ENCODE results near the gene PDE4D. TPM values are rescaled to one million over a fixed set of nuclear protein-coding genes. Genes with fewer than 3 reads are reported as not detected.
"Not testable (repeated sequence)": the region's sequence is repeated elsewhere in the genome, so short reads cannot be mapped to it uniquely, and the experiment has no call there.

Gene PDE4D
- total and polyA plus RNA-seq, 2 donors (not counting 3 experiments of a cell fraction or from before 2014, with no cell fraction given) = 34.5 to 51.2 TPM

- no peak overlapping the region for H3K4me2 ChIP-seq (ENCODE audit: insufficient read depth, low read length)
- peaks cover 14% of the 10 kb centered on the region for H3K4me1 ChIP-seq (ENCODE audit: control insufficient read depth, extremely low read depth, insufficient read depth, low read length)
- H3K27me3 ChIP-seq (ENCODE audit: control insufficient read depth in 2 of 2, insufficient read depth in 2 of 2, low read length in 2 of 2) = no peaks in the 10 kb centered on the region
- FAIRE-seq = no peak
- H3K4me3 ChIP-seq (replicated peaks in 1 of 3; ENCODE audit: insufficient read depth in 1 of 3, low read depth in 1 of 3, low read length in 3 of 3) = no peak overlapping the region
- H3K9ac ChIP-seq (replicated peaks; ENCODE audit: extremely low read depth, insufficient read depth, low read length) = no peak overlapping the region
- TF ChIP-seq JUN (IDR thresholded peaks at IDR 0.05; ENCODE audit: borderline replicate concordance, insufficient read depth, insufficient read length, low read depth) (no peak), POLR2AphosphoS5 (IDR thresholded peaks at IDR 0.05; ENCODE audit: insufficient read depth, low read depth, low read length) (no peak), MYC (IDR thresholded peaks at IDR 0.05; ENCODE audit: low read depth, low read length) (no peak), POLR2A (IDR thresholded peaks at IDR 0.05; ENCODE audit: low read depth, low read length) (no peak), EZH2 (IDR thresholded peaks at IDR 0.05; ENCODE audit: borderline replicate concordance, low read depth, low read length, severe bottlenecking) (no peak)
- TF ChIP-seq, protein P1, sequence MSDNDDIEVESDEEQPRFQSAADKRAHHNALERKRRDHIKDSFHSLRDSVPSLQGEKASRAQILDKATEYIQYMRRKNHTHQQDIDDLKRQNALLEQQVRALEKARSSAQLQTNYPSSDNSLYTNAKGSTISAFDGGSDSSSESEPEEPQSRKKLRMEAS (IDR thresholded peaks at IDR 0.05; ENCODE audit: insufficient read depth, insufficient read length) = no peak
- TF ChIP-seq, protein P2, sequence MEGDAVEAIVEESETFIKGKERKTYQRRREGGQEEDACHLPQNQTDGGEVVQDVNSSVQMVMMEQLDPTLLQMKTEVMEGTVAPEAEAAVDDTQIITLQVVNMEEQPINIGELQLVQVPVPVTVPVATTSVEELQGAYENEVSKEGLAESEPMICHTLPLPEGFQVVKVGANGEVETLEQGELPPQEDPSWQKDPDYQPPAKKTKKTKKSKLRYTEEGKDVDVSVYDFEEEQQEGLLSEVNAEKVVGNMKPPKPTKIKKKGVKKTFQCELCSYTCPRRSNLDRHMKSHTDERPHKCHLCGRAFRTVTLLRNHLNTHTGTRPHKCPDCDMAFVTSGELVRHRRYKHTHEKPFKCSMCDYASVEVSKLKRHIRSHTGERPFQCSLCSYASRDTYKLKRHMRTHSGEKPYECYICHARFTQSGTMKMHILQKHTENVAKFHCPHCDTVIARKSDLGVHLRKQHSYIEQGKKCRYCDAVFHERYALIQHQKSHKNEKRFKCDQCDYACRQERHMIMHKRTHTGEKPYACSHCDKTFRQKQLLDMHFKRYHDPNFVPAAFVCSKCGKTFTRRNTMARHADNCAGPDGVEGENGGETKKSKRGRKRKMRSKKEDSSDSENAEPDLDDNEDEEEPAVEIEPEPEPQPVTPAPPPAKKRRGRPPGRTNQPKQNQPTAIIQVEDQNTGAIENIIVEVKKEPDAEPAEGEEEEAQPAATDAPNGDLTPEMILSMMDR (IDR thresholded peaks at IDR 0.05; ENCODE audit: extremely low read depth in 1 of 2, insufficient read depth in 1 of 2, low read depth in 1 of 2, low read length in 2 of 2) = no peak
- no peak overlapping the region for H3K27ac ChIP-seq (ENCODE audit: insufficient read depth, low read depth, low read length)
- no peak for DNase-seq (ENCODE audit: low read depth, low spot score)
- no peaks in the 10 kb centered on the region for H3K9me3 ChIP-seq (replicated peaks; ENCODE audit: control insufficient read depth, insufficient read depth, low read length)
- intact Hi-C loops (cut with micrococcal nuclease) (no loop called here), dilution Hi-C loops (cut with MboI; ENCODE audit: extremely low pct_ligation_motif_present, low sequenced_read_pairs) (no loop called here)
- no peaks in the 10 kb centered on the region for H3K36me3 ChIP-seq (ENCODE audit: control insufficient read depth in 2 of 2, extremely low read depth in 1 of 2, insufficient read depth in 2 of 2, low read length in 2 of 2)
- no peaks in the 10 kb centered on the region for H3K9me1 ChIP-seq (replicated peaks; ENCODE audit: control insufficient read depth, extremely low read depth, insufficient read depth, low read length)
- CTCF ChIA-PET = interaction anchor here (0.7 to 3.5 kb wide), 6 partner anchors 79 to 161 kb away, joined by 3 to 30 read pairs (median 3); no protein-coding TSS in a partner anchor
- H3K79me2 ChIP-seq (ENCODE audit: control insufficient read depth, insufficient read depth, low read length) = no peaks in the 10 kb centered on the region
- no peaks in the 10 kb centered on the region for H4K20me1 ChIP-seq (replicated peaks; ENCODE audit: control insufficient read depth, extremely low read depth, insufficient read depth, low read length)
- no peak overlapping the region for H2AFZ ChIP-seq (ENCODE audit: low read depth, low read length)
- no TSS peak for BruUV-seq (replicated peaks)
- POLR2A ChIA-PET = no interaction called here
Observed at GRCh38 chr5:59666440-59667068, 227.0 kb downstream of the PDE4D start.

DNA sequence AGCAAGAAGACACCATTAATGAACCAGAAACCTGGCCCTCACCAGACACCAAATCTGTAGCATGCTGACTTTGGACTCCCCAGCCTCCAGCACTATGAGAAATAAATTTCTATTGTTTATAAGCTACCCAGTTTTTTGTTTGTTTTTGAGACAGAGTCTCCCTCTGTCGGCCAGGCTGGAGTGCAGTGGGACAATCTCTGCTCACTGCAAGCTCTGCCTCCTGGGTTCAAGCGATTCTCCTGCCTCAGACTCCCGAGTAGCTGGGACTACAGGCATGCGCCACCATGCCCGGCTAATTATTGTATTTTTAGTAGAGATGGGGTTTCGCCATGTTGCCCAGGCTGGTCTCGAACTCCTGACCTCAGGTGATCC is 227.7 kb downstream of the PDE4D start:
- DNase-seq (ENCODE audit: low read depth, low spot score); H2AFZ ChIP-seq (ENCODE audit: low read depth, low read length); FAIRE-seq; H3K27me3 ChIP-seq (ENCODE audit: control insufficient read depth in 2 of 2, insufficient read depth in 2 of 2, low read length in 2 of 2); BruUV-seq (replicated peaks); H3K36me3 ChIP-seq (ENCODE audit: control insufficient read depth in 2 of 2, extremely low read depth in 1 of 2, insufficient read depth in 2 of 2, low read length in 2 of 2); H3K4me3 ChIP-seq (replicated peaks in 1 of 3; ENCODE audit: insufficient read depth in 1 of 3, low read depth in 1 of 3, low read length in 3 of 3); H3K9ac ChIP-seq (replicated peaks; ENCODE audit: extremely low read depth, insufficient read depth, low read length); POLR2A ChIA-PET; H3K27ac ChIP-seq (ENCODE audit: insufficient read depth, low read depth, low read length); intact Hi-C loops (cut with micrococcal nuclease); H3K4me2 ChIP-seq (ENCODE audit: insufficient read depth, low read length); H3K9me3 ChIP-seq (replicated peaks; ENCODE audit: control insufficient read depth, insufficient read depth, low read length); dilution Hi-C loops (cut with MboI; ENCODE audit: extremely low pct_ligation_motif_present, low sequenced_read_pairs); H4K20me1 ChIP-seq (replicated peaks; ENCODE audit: control insufficient read depth, extremely low read depth, insufficient read depth, low read length); H3K79me2 ChIP-seq (ENCODE audit: control insufficient read depth, insufficient read depth, low read length); H3K9me1 ChIP-seq (replicated peaks; ENCODE audit: control insufficient read depth, extremely low read depth, insufficient read depth, low read length): not testable (repeated sequence)
- H3K4me1 ChIP-seq (ENCODE audit: control insufficient read depth, extremely low read depth, insufficient read depth, low read length) = peaks cover 19% of the 10 kb centered on the region
- CTCF ChIA-PET = interaction anchor here (0.6 to 3.5 kb wide), 7 partner anchors 8 to 477 kb away, joined by 3 to 30 read pairs (median 3); no protein-coding TSS in a partner anchor

Measured in endothelial cell of umbilical vein (primary cell).